GM19395 (cell line): ENCODE measurements around the gene BMERB1.
"Not testable (repeated sequence)": the region's sequence is repeated elsewhere in the genome, so short reads cannot be mapped to it uniquely, and the experiment has no call there.

Experiments
- ATAC-seq: cut with Tn5 transposase; IDR thresholded peaks from one replicate; pipeline ENCODE4 v1.9.1; 2021; ENCODE audit warnings: mild to moderate bottlenecking, moderate library complexity; ENCODE audit not compliant: unreplicated experiment

Gene BMERB1

DNA sequence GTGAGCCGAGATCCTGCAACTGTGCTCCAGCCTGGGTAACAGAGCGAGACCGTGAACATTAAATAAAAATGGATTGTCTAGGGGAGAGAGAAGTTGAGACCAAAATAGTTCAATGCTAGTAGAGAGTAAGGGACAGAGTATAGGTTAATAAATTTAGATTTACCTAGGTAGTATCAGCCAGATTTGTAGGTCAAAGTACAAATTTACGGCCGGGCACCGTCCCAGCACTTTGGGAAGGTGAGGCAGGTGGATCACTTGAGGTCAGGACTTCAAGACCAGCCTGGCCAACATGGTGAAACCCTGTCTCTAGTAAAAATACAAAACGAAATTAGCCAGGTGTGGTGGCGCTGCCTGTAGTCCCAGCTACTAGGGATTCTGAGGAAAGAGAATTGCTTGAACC is 12.2 kb upstream of the BMERB1 start:
- ATAC-seq, result no peak

DNA sequence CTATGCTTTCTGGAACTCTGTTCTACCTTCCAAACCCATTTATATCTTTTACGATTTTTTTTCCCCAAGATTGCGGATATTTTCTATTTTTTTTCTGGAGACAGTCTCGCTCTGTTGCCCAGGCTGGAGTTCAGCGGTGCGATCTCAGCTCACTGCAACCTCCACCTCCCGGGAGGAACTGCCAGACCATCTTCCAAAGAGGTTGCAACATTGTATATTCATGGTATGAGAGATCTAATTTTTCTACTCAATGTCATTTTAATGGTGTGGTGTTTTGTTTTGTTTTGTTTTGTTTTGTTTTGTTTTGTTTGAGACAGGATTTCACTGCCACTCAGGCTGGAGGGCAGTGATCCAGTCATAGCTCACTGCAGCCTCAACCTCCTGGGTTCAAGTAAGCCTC is 8.5 kb upstream of the BMERB1 start:
- no peak for ATAC-seq

DNA sequence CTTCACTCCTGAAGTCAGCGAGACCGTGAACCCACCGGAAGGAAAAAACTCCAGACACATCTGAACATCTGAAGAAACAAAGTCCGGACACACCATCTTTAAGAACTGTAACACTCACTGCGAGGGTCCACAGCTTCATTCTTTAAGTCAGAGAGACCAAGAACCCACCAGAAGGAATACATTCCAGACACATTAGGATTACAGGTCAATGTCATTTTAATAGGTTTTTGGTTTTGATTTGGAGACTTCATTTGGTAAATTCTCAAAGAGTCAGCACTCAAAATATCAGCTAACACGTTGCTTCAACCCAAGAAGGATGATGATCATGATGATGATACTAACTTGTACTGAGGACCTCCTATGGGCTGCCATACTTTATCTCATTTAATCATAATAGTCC is 7.6 kb upstream of the BMERB1 start:
- no peak for ATAC-seq

GRCh38 chr16:15427648-15428239 is 6.6 kb upstream of the BMERB1 start:
- no peak for ATAC-seq

GRCh38 chr16:15430884-15431283 is 3.5 kb upstream of the BMERB1 start:
- ATAC-seq, result not testable (repeated sequence)

- ATAC-seq, result no peak
Measured at GRCh38 chr16:15434079-15434424, 336 bp upstream of the BMERB1 start.

DNA sequence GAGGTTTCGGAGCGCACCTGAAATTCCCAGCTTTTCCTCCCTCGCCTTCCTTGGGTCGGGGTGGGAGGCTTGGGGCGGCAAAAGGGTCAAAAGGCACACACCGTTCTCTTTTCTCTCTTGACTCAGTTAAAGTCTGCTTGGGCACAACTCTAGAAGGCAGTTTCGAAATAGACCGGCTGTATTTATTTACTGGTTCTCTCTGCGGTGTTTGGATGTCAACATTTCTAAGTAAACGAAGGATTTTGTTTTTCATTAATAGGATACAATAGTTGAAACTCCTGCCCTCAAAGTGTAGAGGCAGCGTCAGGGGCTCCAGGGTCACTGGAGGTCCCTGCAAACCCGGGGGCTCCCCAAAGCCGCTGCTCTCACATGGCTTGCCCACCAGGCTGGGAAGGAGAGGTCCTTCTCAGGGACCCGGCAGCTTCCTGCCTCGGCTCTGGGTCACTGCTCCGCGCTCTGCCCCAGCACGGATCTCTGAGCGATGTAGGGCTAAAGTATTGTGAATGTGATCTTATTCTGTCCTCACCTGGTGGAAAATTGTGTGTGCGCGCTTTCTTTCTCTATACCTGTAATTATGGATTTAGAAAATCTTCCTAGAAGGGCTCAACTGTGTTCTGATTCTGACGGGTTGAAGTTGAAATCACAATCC is 952 bp downstream of the BMERB1 start:
- ATAC-seq, result no peak

DNA sequence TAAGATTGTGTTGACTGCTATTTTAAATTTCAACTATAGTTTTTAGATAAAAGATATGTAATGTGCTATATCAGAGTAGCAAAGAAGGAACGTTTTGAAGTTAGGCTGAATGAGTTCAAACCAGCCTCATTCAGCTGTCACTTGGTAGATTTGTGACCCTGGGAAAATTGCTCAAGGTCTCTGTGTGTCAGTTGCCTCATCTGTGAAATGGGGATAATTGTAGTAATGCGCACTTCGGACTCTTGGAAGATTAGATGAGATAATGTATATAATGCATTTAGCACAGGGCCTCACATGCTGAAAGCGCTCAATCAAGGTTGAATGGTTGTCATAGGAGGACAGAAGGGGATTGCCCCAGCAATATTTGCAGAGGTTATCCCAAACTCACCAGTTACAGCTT is 4.7 kb downstream of the BMERB1 start:
- ATAC-seq, result no peak

DNA sequence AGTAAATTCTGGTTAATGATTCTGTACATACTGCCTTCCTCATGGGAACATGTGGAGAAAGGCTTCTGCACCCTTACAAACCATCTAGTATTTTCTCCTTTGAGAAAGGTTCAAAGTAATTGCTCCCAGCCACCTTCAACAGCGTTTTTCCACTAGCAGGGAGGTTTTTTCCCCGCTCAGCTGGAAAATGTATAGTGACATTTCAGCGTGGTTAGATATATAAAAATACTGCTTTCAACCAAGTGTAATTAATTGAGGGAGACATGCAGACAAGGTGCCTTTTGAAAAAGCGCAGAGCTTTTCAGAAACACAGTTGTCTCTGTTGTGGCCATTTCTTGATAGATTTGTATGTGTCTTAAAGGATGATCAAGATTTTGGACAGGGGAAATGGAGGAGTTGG is 5.1 kb downstream of the BMERB1 start:
- no peak for ATAC-seq

GRCh38 chr16:15440852-15441251 is 6.5 kb downstream of the BMERB1 start:
- no peak for ATAC-seq

GRCh38 chr16:15442140-15442539 is 7.8 kb downstream of the BMERB1 start:
- ATAC-seq, result not testable (repeated sequence)

GRCh38 chr16:15443753-15444152 is 9.4 kb downstream of the BMERB1 start:
- ATAC-seq, result no peak

DNA sequence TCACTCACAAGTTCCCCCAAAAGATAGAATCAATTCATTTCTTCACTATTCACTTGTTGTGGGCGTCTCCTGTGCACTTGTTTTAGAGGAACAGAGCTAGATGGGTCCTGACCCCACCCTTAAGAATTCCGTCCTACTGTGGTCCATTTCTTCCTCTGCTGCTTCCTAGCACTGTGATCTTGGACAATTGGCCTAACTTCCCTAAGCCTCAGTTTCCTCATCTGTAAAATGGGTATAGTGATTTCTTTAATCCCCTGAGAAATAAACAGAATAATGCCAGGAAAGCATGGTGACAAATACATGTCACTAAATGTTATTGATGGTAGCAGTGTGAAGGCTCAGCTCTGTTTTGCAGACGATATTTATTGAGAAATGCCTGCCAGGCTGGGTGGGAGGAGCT is 9.9 kb downstream of the BMERB1 start:
- ATAC-seq, result no peak

DNA sequence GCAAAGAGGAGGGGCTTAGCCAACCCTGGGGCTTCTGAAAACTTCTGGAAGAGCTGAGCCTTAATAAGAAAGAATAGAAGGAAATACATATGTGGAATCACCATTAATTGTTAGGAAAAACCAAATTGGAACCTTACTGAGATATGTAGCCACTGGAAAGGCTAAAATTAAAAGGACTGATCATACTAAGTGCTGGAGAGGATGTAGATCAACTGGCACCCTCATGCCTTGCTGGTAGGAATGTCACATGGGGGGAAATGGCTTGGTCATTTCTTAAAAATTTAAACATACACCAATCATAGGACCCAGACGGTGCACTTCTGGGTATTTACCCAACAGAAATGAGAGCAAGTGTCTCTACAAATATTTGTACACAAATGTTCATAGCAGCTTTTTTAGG is 11.1 kb downstream of the BMERB1 start:
- no peak for ATAC-seq

DNA sequence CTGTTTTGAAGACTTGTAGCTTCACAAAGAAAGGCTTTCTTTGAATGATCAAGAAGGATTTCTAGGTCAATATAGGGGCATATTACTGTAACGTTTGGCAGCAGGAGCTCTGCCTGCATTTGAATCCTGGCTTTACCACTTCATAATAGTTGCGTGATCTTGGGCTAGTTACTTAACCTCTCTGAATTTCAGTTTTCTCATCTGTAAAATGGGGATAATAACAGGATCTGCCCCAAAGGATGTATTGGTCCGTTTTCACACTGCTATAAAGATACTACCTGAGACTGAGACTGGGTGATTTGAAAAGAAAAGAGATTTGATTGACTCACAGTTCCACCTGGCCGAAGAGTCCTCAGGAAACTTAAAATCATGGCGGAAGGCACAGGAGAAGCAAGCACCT is 12.5 kb downstream of the BMERB1 start:
- ATAC-seq, result no peak

- no peak for ATAC-seq
Measured at GRCh38 chr16:15450624-15451023, 16.2 kb downstream of the BMERB1 start.

DNA sequence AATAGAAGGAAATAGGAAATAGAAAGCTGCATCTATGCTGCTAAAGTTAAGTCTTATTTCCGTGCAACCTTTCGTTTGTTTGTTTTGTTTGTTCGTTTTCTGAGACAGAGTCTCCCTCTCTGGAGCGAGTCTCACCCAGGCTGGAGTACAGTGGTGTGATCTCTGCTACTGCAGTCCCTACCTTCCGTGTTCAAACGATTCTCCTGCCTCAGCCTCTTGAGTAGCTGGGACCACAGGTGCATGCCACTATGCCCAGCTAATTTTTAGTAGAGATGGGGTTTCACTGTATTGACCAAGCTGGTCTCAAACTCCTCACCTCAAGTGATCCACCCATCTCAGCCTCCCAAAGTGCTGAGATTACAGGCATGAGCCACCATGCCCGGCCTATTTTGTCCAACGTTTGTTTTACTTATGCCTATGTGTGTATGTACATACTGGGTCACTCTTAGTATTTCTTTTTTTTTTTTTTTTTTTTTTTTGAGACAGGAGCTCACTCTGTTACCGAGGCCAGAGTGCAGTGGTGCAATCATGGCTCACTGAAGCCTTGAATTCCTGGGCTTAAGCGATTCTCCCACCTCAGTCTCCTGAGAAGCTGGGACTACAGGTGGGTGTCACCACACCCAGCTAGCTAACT is 16.8 kb downstream of the BMERB1 start:
- no peak for ATAC-seq

- no peak for ATAC-seq
Measured at GRCh38 chr16:15452246-15452855, 18.0 kb downstream of the BMERB1 start.

DNA sequence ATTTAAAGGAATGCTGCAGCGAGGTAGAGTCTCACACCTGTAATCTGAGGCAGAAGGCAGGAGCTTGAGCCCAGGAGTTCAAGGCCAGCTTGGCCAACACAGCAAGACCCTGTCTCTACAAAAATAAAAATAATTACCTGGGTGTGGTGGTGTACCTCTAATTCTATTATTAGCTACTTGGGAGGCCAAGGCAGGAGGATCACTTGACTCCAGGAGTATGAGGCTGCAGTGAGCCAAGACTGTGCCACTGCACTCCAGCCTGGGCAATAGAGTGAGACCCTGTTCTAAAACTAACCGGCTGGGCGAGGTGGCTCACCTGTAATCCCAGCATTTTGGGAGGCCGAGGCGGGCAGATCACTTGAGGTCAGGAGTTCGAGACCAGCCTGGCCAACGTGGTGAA is 18.9 kb downstream of the BMERB1 start:
- ATAC-seq, result not testable (repeated sequence)

DNA sequence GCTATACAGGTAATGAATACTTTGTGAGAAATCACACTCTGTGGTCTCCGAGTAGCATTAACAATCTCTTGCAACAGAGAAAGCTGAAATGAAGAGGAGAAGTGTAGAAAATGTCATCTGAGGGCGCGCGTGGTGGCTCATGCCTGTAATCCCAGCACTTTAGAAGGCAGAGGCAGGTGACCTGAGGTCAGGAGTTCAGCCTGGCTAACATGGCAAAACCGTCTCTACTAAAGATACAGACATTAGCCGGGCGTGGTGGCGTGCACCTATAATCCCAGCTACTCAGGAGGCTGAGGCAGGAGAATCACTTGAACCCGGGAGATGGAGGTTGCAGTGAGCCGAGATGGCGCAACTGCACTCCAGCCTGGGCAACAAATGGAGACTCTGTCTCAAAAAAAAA is 20.5 kb downstream of the BMERB1 start:
- not testable (repeated sequence) for ATAC-seq

DNA sequence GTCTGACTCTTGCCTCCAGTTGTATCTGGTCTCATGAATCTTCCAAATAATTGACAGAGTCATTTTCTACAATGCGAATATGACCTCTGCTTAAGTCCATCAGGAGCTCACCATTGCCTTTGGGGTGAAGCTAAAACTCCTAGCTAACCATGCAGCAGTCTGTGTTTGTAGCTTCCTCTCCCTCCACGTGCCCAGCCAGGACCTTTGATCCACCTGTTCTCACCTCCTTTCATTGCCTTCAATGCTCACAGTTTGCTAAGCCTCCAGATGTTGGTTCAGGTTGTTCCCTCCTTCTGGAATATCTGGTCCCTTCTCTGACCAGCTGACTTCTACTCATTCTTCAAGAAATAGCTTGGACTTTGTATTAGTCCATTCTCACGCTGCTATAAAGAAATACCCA is 23.0 kb downstream of the BMERB1 start:
- ATAC-seq, result no peak

DNA sequence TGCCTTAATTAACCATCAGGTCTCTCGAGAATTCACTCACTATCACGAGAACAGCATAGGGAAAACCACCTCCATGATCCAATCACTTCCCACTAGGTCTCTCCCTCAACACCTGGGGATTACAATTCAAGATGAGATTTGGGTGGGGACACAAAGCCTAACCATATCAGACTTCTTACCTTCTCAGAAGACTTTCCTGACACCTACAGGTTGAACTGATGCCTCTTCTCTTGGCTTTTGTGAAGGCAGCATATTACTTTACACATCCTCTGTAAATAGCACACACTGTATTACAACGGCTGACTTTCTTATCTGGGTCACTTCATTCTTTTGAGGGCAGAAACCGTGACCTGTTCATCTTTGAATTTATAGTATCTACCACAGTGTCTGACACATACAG is 23.6 kb downstream of the BMERB1 start:
- no peak for ATAC-seq
